GM19025 (cell line): ENCODE results near the gene NOTCH1.

Source experiments
- ATAC-seq: cut with Tn5 transposase; IDR thresholded peaks from one replicate; pipeline ENCODE4 v1.9.1; 2021; ENCODE audit warnings: mild to moderate bottlenecking, low read depth, moderate library complexity; ENCODE audit not compliant: unreplicated experiment

The NOTCH1 gene

GRCh38 chr9:136474021-136474640 is 71.7 kb downstream of the NOTCH1 start:
- ATAC-seq: no peak

- ATAC-seq: no peak
Observed at GRCh38 chr9:136473354-136473721, 72.5 kb downstream of the NOTCH1 start.

DNA sequence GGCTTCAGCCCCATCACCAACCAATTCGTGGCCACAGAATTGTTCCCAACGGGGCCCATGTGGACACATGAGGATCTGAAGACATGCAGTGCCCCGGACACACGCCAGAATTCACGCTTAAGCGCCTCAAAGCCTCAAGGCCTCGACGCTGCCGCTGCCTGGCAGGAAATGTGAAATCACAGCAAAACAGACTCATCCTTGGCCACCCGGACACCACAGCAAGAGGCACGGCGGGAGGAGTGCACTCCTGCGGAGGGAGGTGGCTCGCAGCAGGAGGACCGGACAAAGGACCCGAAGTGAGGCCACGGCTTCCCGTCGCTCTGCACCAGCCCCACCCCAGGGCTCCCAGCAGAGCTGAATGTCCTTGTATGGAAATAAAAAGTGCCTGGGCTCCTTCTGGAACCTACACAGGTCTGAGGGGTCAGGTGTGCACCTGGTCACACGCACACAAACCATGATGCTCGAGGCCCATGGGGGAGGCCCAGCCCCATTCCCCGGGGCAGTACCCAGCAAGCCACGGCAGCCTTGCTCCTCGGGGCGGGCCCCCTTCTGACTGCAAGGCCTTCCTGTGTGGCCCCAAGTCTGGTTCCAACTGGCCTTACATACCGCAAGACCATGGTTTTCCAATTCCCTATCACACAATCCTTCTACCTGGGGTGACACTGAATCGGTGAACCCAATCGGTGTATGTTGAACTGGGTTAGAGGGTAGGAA is 73.1 kb downstream of the NOTCH1 start:
- ATAC-seq: no peak

DNA sequence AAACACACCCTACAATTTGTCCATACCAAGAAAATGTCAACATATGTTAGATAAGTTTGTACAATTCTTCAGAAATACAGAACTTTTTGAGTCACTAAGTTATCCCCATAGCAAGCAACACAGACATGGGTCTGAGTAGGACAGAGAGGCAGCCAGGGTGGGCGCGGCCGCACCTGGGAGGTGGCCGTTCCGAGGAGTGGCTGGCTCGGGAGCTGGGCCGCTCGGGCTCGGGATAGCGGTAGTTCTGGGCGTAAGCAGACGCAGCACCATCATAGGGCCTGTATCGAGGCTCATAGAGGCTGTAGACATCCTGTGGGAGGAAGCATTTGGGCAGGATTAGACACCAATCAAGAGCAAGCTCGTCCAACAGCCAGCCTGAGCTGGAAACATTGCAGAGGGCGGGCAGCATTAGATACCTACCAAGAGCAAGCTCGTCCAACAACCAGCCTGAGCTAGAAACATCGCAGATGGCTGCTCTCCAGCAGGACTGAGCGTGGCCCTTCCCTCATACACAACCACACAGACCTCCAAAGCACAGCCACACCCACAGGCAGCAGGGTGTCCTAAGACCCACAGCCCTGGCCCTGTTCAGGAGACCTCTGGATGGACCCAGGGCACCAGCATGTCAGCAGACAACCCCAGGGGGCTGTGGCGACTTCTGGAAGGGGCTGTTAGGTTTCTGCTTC is 73.9 kb downstream of the NOTCH1 start:
- ATAC-seq: no peak

- ATAC-seq: no peak
Observed at GRCh38 chr9:136470792-136471469, 74.9 kb downstream of the NOTCH1 start.

DNA sequence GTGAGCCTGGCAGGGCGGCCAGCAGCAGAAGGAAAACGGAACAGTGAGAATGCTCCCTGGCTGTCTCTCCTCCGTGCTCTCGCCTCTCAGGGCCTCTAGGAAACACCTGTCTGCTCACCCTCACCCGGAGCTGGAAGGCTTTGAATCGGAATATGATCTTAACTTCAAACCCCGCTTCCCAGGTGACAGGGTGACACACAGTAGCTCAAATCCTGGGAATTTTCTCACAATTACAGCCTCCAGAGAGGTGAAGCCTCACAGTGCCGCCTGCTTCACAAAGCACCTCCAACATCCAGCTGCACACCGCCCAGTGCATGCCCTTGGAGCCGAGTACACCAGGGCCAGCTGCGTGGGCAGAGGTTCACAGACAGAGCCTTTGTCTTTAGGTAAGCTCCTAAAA is 75.5 kb downstream of the NOTCH1 start:
- ATAC-seq: no peak

DNA sequence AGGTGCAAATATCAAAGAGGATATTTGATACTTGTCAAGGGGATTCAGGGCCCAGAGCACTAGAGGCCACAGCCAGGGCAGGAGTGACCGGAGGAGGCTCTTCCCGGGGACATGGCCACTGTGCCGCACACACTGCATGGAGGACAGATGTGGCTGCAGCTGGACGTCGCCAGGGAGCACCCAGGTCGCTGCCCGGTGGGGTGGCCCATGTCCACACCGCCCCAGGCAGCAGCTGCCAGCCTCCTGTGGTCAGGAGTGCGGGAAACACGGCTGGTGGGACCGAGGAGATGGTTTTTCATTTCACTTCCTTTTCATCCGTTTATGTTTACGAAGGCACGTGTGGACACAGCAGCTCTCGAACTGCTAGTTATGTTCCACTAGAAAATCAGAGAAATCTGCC is 78.1 kb downstream of the NOTCH1 start:
- no peak for ATAC-seq

DNA sequence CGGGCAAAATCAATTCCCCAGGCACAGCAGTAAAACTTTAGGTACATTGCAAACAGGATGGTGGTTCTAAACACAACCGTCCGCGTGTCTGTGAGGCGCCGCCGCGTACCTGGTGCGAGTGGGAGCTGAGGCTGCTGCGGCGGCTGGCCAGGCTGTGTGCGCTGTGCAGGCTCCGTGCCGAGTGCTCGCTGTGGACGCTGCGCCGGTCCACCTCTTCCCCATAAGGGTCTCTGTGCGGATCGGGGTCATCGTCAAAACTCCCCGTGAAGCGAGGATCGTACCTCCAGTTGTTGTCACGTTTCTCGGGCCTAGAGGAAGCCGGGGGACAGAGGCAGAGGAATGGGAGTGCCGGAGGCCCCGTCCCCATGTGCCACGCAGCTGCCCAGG is 79.7 kb downstream of the NOTCH1 start:
- ATAC-seq: no peak

DNA sequence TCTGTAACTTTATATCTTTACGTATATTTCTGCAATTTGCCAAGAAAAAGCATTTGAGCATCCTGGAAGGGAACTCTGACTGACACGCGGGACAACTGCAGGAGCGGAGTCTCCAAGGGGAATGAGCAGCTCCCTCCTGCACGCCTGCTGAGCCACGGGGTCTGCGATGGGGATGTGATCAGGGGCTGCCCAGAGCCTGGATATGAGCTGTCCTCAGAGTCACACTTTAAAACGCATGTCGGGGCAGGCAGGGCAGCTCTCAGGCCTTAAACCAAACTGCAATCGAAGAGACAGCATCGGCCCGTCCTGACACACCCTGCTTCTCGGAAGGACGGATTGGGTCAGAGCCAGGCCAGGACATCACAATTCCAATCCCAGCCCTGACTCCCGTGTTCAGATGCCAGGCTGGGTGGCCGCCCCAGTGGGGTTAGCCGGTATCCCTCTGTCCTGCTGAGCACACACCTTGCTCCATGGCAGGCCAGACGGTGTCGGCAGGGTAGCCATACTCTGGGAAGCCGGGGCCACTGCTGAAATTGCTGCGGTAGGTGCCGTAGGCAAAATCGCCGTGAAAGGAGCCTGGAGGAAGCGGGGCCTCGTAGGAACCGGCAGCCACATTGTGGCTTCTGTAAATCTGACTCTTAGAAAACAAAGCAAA is 80.2 kb downstream of the NOTCH1 start:
- no peak for ATAC-seq

- ATAC-seq: no peak
Observed at GRCh38 chr9:136464241-136464640, 81.6 kb downstream of the NOTCH1 start.

DNA sequence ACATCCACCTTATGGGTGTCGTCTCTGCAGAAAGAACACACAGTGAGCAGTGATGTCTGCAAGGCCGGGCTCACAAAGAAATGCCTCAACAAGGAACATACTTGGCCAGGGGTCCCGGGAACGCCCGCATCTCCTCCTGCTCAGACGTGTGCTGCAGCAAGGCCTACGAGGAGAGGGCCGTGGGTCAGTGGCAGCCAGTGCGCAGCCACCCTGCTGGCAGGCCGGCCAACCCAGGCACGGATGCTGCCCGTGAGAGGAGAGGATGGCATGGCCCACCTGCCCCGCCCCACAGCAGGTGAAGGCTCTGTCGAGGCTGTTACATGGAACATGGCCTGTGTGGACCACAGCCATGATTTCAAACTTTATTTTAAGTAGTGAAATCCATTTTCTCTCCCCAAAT is 82.3 kb downstream of the NOTCH1 start:
- ATAC-seq: no peak

- no peak for ATAC-seq
Observed at GRCh38 chr9:136462664-136463063, 83.2 kb downstream of the NOTCH1 start.

GRCh38 chr9:136460772-136461325 is 85.0 kb downstream of the NOTCH1 start:
- ATAC-seq: no peak

- no peak for ATAC-seq
Observed at GRCh38 chr9:136459425-136459824, 86.4 kb downstream of the NOTCH1 start.

DNA sequence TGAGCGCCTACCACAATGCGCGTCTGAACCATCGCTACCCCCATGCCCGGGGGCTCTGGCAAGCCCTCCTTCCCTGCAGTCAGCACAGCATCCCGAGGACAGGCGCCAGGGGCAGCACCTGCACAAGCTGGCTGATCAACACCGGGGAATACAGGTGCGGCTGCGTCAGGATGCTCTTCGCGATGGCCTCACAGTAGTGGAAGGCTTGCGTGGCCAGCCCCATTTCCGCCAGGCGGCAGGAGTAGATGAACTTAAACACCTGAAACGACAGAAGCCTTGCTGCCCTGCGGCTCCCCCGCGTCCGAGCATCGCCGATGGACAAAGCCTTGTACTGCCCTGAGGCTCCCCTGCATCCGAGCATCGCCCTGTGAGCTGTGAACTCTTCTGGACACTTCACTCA is 88.5 kb downstream of the NOTCH1 start:
- no peak for ATAC-seq

DNA sequence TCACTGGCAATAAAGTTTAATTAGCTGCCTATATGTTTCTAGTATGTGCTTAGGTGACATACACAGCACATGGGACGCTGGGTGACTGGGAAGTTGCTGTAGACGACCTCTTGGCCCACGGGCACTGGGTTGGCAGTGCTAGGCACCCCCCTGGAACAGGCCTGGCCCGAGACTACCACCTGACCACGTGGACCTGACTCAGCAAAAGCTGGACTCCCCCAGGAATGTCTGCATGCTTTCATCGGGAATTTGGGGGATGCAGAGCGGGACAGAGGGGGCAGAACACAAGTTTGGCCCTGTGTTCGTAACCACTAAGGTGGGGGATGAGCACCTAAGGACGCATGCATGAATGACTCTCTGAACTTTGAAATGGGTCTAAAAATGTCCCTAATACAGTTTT is 89.6 kb downstream of the NOTCH1 start:
- no peak for ATAC-seq

GRCh38 chr9:136455043-136456002 is 90.5 kb downstream of the NOTCH1 start:
- ATAC-seq: no peak

- no peak for ATAC-seq
Observed at GRCh38 chr9:136454026-136454796, 91.6 kb downstream of the NOTCH1 start.

- ATAC-seq: no peak
Observed at GRCh38 chr9:136453326-136453725, 92.5 kb downstream of the NOTCH1 start.
